Vagina (tissue), 2 donors: Measurements from ENCODE around the gene CACNA2D1.

Experiments used
- CTCF ChIP-seq, 3 experiments: fragments of 450-650 bp in 2 of 3; fragments of 200-600 bp in 1 of 3; sonication (generic) in 1 of 3; IDR thresholded peaks; one replicate each; pipeline ENCODE4 v1.5.1; 2017 to 2019; ENCODE audit warnings: antibody characterized with exemption in 3 of 3, mild to moderate bottlenecking in 2 of 3, moderate library complexity in 2 of 3
- POLR2A ChIP-seq, 2 donors: fragments of 450-650 bp; IDR thresholded peaks; one replicate each; pipeline ENCODE4 v1.6.1; 2017; ENCODE audit warnings: antibody characterized with exemption in 2 of 2, mild to moderate bottlenecking in 2 of 2, moderate library complexity in 2 of 2
- POLR2AphosphoS5 ChIP-seq, 2 donors: sonication (generic); formaldehyde crosslinking; IDR thresholded peaks; one replicate each; pipeline ENCODE4 v1.9.0; 2017; ENCODE audit warnings: antibody characterized with exemption in 2 of 2, mild to moderate bottlenecking in 2 of 2, low read depth in 1 of 2; ENCODE audit not compliant: insufficient read depth in 1 of 2

- TF ChIP-seq CTCF (IDR thresholded peaks at IDR 0.05) (no peak), POLR2A (IDR thresholded peaks at IDR 0.05) (no peak), POLR2AphosphoS5 (IDR thresholded peaks at IDR 0.05; ENCODE audit: insufficient read depth in 1 of 2, low read depth in 1 of 2) (no peak)
These were observed 389.0 kb downstream of the CACNA2D1 start for GRCh38 chr7:82054544-82054943.
